HG03159 (cell line): ENCODE measurements around the gene CBFB.
A peak's percentile ranks its signal among the peaks of the same experiment; 100 is the strongest.
"Not testable (repeated sequence)": the region's sequence is repeated elsewhere in the genome, so short reads cannot be mapped to it uniquely, and the experiment has no call there.

Source experiments
- ATAC-seq: cut with Tn5 transposase; IDR thresholded peaks from one replicate; pipeline ENCODE4 v1.9.1; 2021; ENCODE audit warnings: mild to moderate bottlenecking, moderate library complexity; ENCODE audit not compliant: unreplicated experiment

Gene CBFB

DNA sequence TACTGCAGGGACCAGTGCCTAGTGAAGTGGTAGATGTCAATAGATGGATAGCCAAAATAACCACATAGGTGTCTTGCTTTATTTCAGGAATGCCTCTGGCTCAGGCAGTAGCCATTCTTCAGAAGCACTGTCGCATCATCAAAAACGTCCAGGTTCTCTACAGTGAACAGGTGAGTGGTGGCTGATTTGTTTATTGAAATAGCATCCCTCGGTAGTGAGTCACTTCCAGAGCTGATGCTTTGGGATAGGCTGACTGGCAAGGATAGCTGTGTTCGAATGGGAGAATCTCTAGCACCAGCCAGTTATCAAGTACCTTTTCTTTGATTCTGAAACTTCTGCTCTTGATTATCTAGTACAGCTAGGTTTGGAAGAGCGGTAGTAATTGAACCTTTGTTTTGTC, 91.1 kb downstream of the CBFB start:
- ATAC-seq, result no peak

DNA sequence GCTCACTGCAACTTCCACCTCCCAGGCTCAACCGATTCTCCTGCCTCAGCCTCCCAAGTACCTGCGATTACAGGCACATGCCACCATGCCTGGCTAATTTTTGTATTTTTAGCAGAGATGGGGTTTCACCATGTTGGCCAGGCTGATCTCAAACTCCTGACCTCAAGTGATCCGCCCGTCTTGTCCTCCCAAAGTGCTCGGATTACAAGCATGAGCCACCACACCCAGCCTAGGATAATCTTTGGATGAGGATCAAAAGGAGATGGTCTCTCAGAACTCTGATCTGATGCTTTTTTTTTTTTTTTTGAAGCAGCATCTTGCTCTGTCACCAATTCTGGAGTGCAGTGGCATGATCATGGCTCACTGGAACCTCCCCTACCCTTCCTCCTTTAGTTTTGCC, 93.8 kb downstream of the CBFB start:
- ATAC-seq, result not testable (repeated sequence)

GRCh38 chr16:67128417-67128816, 99.5 kb downstream of the CBFB start:
- no peak for ATAC-seq

DNA sequence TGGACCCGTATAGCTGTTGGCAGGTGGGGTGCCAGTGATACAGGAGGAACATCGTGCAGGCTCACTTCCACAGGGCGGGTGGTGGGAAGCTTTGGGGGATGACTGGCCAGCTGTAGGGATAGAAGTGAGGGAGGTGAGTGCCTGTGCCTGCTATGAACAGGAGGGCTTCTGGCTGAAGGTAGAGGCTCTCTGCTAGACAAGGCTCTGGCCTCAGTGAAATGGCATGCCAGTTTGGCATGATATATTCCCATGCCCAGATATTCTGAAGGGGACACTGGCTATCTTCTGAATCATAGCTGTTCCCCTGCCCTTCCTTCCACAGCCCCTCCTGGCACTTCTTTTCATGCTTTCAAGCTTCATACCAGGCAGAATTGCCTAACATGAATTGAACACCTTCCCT, 99.9 kb downstream of the CBFB start:
- no peak for ATAC-seq

GRCh38 chr16:67129422-67129821, 100.5 kb downstream of the CBFB start:
- no peak for ATAC-seq

DNA sequence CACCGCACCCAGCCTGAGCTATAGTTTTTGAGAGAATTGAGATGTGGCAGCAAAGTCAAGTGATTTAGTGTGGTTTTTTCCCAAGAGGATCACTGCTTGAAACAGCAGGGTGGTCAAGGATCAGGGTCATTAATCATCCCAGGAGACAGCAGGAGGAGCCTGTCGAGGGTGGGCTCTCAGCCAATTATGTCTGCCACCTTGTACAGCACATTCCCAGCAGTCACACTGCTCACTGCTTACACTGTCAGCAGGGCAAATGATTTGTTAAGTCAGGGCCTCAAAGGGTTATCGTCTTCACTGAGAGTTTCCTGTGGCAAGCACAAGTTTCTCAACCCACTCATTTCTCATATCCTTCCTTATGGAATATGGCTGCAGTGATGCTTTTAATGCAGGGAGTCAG, 108.7 kb downstream of the CBFB start:
- ATAC-seq, result no peak

- no peak for ATAC-seq
Measured at GRCh38 chr16:67141391-67141790, 112.4 kb downstream of the CBFB start.

DNA sequence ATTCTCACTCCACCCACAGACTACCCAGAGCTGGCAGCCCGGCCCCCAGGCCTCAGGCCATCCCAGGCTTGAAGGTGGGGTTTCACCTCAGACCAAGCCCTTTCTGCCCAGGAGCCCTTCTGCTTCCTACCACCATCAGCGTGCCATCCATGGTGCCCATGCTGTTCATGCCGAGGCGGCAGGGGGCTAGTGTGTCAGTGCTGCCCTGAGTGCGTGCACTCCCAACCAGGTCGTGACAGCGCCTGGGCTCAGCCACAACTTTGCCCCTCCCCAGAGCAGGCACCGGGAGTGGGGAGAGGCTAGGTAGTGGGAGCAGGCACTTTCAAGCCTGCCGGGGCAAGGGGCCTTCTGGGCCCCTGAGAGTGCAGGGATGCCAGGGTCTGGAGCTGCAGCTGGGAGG, 113.4 kb downstream of the CBFB start:
- ATAC-seq, result no peak

DNA sequence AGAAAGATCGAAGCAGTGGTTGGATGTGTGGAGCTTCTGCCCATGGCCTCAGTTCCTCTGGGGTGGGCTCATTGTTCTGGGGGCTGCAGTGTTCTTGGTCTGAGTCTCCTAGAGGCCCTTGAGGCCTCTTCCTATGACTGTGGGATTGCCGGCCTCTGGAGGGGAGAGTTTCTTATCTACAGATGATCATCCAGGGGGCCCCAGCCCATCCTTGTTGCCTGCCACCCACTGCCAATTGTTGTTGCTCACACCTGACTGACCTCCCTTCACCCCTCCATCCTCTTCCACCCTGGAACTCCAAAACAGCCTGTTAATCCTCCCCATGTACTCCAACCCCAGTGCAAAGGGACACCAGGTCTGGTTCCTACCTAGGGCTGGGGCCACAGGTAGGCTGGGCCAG, 116.0 kb downstream of the CBFB start:
- ATAC-seq, result no peak

- ATAC-seq, result no peak
Measured at GRCh38 chr16:67145746-67146145, 116.8 kb downstream of the CBFB start.

DNA sequence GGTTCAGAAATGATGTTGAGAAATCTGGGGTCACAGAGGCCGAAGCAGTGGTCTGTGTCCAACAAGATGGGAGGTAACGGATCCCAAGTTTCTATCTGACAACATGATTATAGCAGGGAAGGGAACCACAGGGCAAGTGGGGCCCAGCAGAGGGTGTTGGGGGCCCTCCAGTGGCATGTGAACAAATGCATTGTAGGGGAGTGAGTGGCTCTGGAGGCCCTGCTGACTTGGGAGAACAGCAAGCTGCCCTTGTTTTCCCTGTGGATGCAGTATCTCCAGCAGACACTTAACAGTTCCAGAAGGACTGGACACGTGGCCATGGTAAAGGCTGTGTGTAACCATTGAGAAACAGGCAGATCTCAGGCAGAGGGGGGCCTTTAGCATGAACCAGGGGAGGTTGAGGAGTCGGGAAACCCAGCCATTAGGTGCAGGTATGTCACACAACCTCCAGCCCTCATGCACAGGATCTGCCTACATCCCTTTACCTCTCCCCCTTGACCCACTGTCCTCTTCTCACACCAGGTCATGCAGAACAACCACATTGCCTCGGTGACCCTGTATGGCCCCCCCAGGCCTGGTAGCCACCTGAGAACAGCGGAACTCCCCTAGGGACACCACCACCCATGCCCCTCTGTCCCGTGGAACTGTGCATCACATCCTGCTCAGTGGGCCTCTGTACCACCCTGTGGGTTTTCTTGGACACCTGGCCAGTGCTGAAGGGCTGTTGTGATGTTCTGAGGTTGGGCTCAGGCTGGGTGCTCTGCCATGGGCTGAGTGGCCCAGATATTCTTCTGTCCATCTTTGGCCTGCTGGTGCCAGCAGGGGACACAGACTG, 117.8 kb downstream of the CBFB start:
- ATAC-seq, result no peak

DNA sequence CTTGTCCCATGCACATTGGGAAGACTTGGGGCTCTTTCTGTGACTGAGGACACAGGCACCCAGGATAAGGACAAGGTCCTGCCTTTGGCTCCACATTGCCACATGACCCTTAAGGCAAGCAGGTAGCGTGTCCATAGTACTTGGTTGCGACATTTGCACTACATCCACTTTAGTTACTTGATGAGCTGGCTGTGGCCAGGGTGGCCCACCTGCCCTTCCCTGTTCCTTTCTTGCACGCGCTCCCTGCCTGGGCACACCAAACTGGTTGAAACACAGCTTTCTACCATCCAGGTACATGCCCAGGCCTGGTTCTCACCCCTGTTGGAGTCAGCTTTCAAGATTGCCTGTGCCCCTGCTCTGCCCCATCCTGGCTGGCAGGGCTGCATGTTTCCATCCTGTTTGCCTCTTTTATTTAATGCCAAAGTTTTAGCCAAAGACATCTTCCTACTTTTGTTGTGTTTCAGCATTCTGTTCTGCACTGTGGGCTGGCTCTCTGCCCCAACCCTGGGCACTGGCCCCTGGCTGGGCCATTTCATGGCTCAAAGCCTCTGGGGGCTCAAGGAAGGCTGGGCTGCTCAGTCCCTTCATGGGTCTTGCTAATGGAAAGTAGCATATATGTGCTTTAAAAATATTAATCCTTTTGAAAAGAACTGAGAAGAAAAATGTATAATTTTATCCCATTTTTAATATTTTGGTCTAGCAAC, 118.6 kb downstream of the CBFB start:
- no peak for ATAC-seq

DNA sequence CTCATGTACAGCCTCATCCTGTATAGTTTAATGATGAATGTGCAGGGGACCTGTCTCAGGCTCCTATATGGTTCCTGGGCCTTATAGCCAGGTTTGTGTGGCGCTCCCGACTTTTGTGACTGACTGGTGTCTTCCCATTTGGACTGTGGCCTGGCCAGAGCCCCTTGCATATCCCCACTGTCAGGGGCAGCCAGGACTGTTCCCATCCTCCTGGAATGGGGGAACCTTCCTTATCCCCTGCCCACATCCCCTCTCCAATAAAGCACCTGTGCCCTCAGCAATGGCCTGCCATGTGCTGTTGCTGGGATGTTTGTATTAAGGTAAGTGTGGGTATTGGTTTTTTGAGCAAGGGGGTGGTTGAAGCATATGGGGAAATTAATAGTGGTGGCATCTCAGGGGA, 119.3 kb downstream of the CBFB start:
- ATAC-seq, result no peak

DNA sequence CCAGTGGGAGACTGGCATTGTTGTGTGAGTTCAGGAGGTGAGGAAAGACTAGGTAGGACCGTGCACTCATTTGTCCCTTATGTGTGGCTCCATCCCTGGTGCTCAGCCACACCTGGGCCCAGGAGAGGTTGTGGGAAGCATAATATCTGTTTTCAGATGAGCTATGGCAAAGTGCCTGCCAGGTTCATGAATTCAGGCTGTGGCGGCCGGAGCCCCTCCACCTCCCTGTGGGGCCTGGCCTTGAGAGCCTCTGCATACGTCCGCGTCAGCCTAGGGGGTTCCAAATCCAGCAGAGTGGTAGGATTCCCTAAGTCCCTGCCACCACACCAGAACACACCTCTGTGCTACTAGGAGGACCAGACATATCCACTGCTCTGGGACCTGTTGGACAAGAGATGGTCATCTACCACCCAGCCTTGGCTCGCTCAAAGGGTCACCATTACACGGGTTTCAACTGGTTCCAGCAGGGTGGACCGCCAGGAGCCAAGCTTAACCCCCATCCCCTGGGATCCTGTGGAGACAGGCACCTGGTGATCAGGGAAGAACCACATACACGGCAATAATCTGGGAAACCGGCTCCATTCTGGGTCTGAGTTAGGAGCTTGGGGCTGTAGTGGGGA, 119.8 kb downstream of the CBFB start:
- no peak for ATAC-seq

DNA sequence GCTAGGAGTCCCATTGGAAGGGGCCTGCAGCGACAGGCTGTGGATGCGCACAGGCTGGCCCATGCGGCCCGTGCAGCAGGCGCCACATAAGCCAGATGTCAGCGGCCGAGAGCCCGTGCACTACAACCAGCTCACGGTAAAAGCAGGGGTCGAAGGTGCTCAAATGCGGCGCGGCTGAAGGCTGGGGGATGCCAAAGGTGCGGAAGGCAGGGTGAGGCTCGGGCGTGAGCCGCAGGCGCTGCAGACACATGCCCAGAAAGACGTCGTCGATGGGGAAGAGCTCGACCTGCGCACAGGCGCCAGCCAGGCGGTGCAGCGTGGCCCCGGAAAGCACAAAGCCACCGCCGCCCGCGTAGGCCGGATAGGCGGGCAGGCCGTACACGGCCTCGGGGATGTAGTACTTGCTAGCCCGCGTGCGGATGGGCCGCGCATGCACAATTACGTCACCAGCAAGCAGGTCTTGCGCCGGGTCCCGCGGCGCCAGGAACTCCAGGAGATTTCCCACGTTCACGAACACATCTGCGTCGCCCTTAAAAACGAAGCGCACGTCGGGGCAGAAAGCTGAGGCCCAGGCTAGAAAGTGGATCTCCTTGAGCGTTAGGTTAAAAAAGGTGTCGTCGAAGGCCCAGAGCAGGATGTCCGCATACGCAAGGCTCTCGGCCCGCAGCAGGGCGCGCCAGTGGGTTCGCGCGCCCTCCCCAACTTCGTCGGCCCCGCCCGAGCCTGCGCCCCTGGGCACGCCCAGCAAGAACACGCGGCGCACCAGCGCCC, 120.5 kb downstream of the CBFB start:
- no peak for ATAC-seq

DNA sequence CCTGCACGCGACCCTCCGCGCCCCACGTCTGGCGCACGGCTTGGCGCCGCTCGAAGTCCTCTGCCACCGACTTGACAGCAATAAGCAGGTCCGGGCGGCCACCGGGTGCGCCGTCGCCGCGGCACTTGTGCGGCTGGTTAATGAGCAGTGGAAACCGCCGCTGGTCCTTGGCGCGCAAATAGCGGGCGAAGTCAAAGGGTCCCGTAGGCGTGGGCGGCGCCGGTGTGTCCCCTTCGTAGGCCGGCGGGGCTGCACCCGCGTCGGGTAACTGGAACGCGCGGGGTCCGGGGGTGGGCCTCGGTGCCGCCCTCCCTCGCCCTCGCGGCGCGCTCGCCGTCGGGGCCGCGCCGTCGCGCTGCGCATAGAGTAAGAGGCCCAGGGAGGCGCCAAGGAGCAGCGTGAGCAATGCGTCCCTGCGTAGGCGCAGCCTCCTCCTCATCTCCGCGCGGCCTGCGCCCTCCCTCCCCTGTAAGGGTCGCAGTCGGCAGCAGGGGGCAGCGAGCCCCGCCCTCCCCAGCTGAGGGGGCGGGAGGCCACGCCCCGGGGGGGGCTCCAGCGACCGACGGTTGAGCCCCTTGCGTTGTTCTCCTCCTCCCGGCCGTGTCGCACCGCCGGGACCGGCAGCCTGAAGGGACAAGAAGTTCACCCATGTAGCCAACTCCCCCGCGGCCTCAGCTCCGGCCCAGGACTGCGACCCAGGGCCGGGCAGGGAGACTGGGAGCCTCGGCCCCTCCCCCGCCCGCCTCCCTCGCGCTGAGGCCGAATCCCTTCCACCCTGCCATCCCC, 121.3 kb downstream of the CBFB start:
- peak; percentile 23 for ATAC-seq
